GM12878 (cell line): ENCODE measurements around the gene RPL10A.

Experiments used
- EED ChIP-seq: sonication (generic); IDR thresholded peaks from 2 replicates; pipeline ENCODE4 v1.6.1; 2016; ENCODE audit warnings: antibody characterized with exemption, low read depth
- EZH2 ChIP-seq: IDR thresholded peaks from 2 replicates; pipeline ENCODE4 v1.6.1; 2012; ENCODE audit warnings: low read depth, mild to moderate bottlenecking, control low read depth, inconsistent platforms, low read length, borderline replicate concordance; ENCODE audit not compliant: control insufficient read depth
- JUNB ChIP-seq: IDR thresholded peaks from 2 replicates; pipeline ENCODE4 v1.6.1; 2016; ENCODE audit warnings: antibody characterized with exemption, mild to moderate bottlenecking
- RAD21 ChIP-seq: IDR thresholded peaks from 2 replicates; pipeline ENCODE4 v1.6.1; 2011; ENCODE audit warnings: mild to moderate bottlenecking, low read depth, low read length, moderate library complexity; ENCODE audit not compliant: insufficient read depth
- SIX5 ChIP-seq: IDR thresholded peaks from 2 replicates; pipeline ENCODE4 v1.6.1; 2011; ENCODE audit warnings: mild to moderate bottlenecking, low read depth, low read length, moderate library complexity; ENCODE audit not compliant: severe bottlenecking

DNA sequence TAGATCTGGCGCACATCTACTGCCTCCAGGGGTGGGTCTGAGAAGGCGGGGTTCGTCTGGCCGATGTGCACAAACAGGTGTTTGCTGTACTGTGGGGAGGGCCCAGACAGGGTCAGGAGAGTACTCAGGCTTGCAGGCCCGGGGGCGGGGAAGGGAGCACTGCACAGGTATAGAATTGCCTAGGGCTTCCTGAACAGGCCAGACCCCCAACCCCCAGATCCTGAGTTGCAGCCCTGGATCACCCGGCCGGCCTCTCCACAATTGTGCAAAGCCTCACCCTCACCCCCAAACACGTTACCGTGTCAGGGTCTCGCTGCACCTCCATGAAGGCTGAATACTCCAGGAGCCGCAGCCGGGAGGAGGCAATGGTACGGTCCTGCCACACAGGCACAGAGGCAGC, 7.8 kb downstream of the RPL10A start:
- TF ChIP-seq RAD21 (no peak), JUNB (no peak), EZH2 (no peak), SIX5 (no peak), EED (no peak)
